IMR-90 (cell line): ENCODE results near the gene NTMT2. TPM values are rescaled to one million over a fixed set of nuclear protein-coding genes. Genes with fewer than 3 reads are reported as not detected.

Experiments
- ATAC-seq: fragments of 200-7000 bp; cut with Tn5 transposase; 2 replicates; pipeline ENCODE4 v1.9.1; 2020; ENCODE audit warnings: low read depth, mild to moderate bottlenecking, moderate library complexity
- BruUV-seq: library from RNA; stranded (reverse); fragments of 400-500 nt; replicated peaks from 2 replicates; lab custom pipeline; 2021; lab: Mats Ljungman, UMichigan
- CTCF ChIA-PET: fragments of 300-600 bp; formaldehyde crosslinking; extraction: SDS; loops from one replicate; lab custom pipeline; 2021; ENCODE audit warnings: antibody characterized with exemption; lab: Yijun Ruan, JAX
- POLR2A ChIA-PET: fragments of 300-600 bp; sonication (Branson Sonifier 250); formaldehyde crosslinking; loops from one replicate; lab custom pipeline; 2022; ENCODE audit warnings: antibody characterized with exemption; ENCODE audit not compliant: unreplicated experiment; lab: Charles Lee
- DNase-seq: peaks from one replicate; pipeline ENCODE4 v3.0.0; 2013
- H2AFZ ChIP-seq: replicated peaks from 2 replicates; pipeline ENCODE3; 2013; ENCODE audit warnings: low read length, mild to moderate bottlenecking; ENCODE audit not compliant: poor library complexity
- H2AK5ac ChIP-seq: 2 replicates; pipeline ENCODE4 v1.6.1; 2013; ENCODE audit warnings: low read depth, low read length, inconsistent platforms
- H2AK9ac ChIP-seq: replicated peaks from 2 replicates; pipeline ENCODE3; 2013; ENCODE audit warnings: mild to moderate bottlenecking, low read depth, low read length, moderate library complexity; ENCODE audit not compliant: poor library complexity
- H2BK120ac ChIP-seq: 2 replicates; pipeline ENCODE4 v1.6.1; 2013; ENCODE audit warnings: low read depth, low read length, inconsistent platforms
- H2BK15ac ChIP-seq: 3 replicates; pipeline ENCODE4 v1.6.1; 2013; ENCODE audit warnings: low read depth, low read length, inconsistent platforms
- H2BK20ac ChIP-seq: 2 replicates; pipeline ENCODE4 v1.6.1; 2013; ENCODE audit warnings: low read depth, mild to moderate bottlenecking, inconsistent platforms, low read length, moderate library complexity
- H2BK5ac ChIP-seq: 2 replicates; pipeline ENCODE4 v1.6.1; 2013; ENCODE audit warnings: mild to moderate bottlenecking, low read depth, low read length, inconsistent platforms; ENCODE audit not compliant: poor library complexity, severe bottlenecking
- H3K14ac ChIP-seq: replicated peaks from 2 replicates; pipeline ENCODE4 v1.6.1; 2013; ENCODE audit warnings: low read depth, low read length, inconsistent platforms
- H3K18ac ChIP-seq: 2 replicates; pipeline ENCODE4 v1.6.1; 2013; ENCODE audit warnings: low read depth, low read length, control low read depth
- H3K23ac ChIP-seq: 2 replicates; pipeline ENCODE4 v1.6.1; 2013; ENCODE audit warnings: low read depth, low read length, inconsistent platforms
- H3K27ac ChIP-seq: 2 replicates; pipeline ENCODE4 v1.5.1; 2013; ENCODE audit warnings: mild to moderate bottlenecking, control low read depth, low read length; ENCODE audit not compliant: insufficient read depth
- H3K27me3 ChIP-seq: 2 replicates; pipeline ENCODE4 v1.6.1; 2013; ENCODE audit warnings: low read length; ENCODE audit not compliant: control insufficient read depth, insufficient read depth
- H3K36me3 ChIP-seq: 2 replicates; pipeline ENCODE4 v1.6.1; 2013; ENCODE audit warnings: low read length, mixed read lengths; ENCODE audit not compliant: control insufficient read depth, insufficient read depth
- H3K4ac ChIP-seq: 2 replicates; pipeline ENCODE4 v1.6.1; 2013; ENCODE audit warnings: low read depth, low read length, inconsistent platforms
- H3K4me1 ChIP-seq: 2 replicates; pipeline ENCODE4 v1.6.1; 2013; ENCODE audit warnings: low read length, mixed read lengths; ENCODE audit not compliant: control insufficient read depth, insufficient read depth
- H3K4me2 ChIP-seq: 2 replicates; pipeline ENCODE4 v1.6.1; 2013; ENCODE audit warnings: low read depth, mild to moderate bottlenecking, control low read depth, low read length, moderate library complexity
- H3K4me3 ChIP-seq: 2 replicates; pipeline ENCODE4 v1.5.1; 2013; ENCODE audit warnings: low read depth, mild to moderate bottlenecking, control low read depth, low read length, moderate library complexity; ENCODE audit not compliant: insufficient read depth
- H3K56ac ChIP-seq: 2 replicates; pipeline ENCODE4 v1.6.1; 2013; ENCODE audit warnings: low read length, inconsistent platforms; ENCODE audit not compliant: insufficient read depth; ENCODE audit errors: extremely low read depth
- H3K79me1 ChIP-seq, 2 experiments: 2 replicates each; pipeline ENCODE4 v1.6.1; 2013; ENCODE audit warnings: low read length in 2 of 2, inconsistent platforms in 1 of 2, low read depth in 1 of 2
- H3K9ac ChIP-seq: 2 replicates; pipeline ENCODE4 v1.6.1; 2013; ENCODE audit warnings: low read depth, low read length, control low read depth
- H3K9me1 ChIP-seq: 2 replicates; pipeline ENCODE4 v1.6.1; 2013; ENCODE audit warnings: low read length, inconsistent platforms; ENCODE audit not compliant: insufficient read depth
- H3K9me3 ChIP-seq: 2 replicates; pipeline ENCODE4 v1.6.1; 2013; ENCODE audit warnings: low read length; ENCODE audit not compliant: control insufficient read depth, insufficient read depth
- H4K20me1 ChIP-seq: 2 replicates; pipeline ENCODE4 v1.6.1; 2013; ENCODE audit warnings: low read length, inconsistent platforms; ENCODE audit not compliant: insufficient read depth
- H4K5ac ChIP-seq: 2 replicates; pipeline ENCODE4 v1.6.1; 2013; ENCODE audit warnings: mild to moderate bottlenecking, low read depth, low read length, control low read depth
- H4K8ac ChIP-seq, 2 experiments: 2 replicates each; pipeline ENCODE4 v1.6.1; 2013; ENCODE audit warnings: low read depth in 2 of 2, low read length in 2 of 2, control low read depth in 1 of 2, inconsistent platforms in 1 of 2
- H4K91ac ChIP-seq: 2 replicates; pipeline ENCODE4 v1.6.1; 2013; ENCODE audit warnings: low read depth, low read length, inconsistent platforms; ENCODE audit not compliant: insufficient read depth
- BHLHE40 ChIP-seq: fragments of 150-350 bp; IDR thresholded peaks from 2 replicates; pipeline ENCODE4 v1.6.1; 2016; ENCODE audit warnings: mild to moderate bottlenecking, low read depth, low read length
- CEBPB ChIP-seq: IDR thresholded peaks from 2 replicates; pipeline ENCODE4 v1.6.1; 2012; ENCODE audit warnings: low read depth, low read length, improper control_type of control experiment
- CTCF ChIP-seq: conservative IDR thresholded peaks from 2 replicates; pipeline ENCODE4 v1.5.1; 2012; ENCODE audit warnings: mild to moderate bottlenecking, low read depth, low read length, improper control_type of control experiment
- MXI1 ChIP-seq: IDR thresholded peaks from 2 replicates; pipeline ENCODE4 v1.6.1; 2012; ENCODE audit warnings: low read depth, mild to moderate bottlenecking, low read length, moderate library complexity, borderline replicate concordance
- POLR2A ChIP-seq: IDR thresholded peaks from 2 replicates; pipeline ENCODE4 v1.6.1; 2012; ENCODE audit warnings: mild to moderate bottlenecking, low read depth, low read length
- SMC3 ChIP-seq: fragments of 150-350 bp; IDR thresholded peaks from 2 replicates; pipeline ENCODE4 v1.6.1; 2016; ENCODE audit warnings: low read depth, mild to moderate bottlenecking, antibody characterized with exemption, low read length, moderate library complexity
- WGBS, 2 experiments: methylation state at CpG; one replicate each; pipeline versions ENCODE4 v1.1.5 to v1.1.7; 2013; ENCODE audit warnings: missing lambda C conversion rate in 2 of 2; ENCODE audit not compliant: insufficient read length in 1 of 2; ENCODE audit errors: extremely low coverage in 2 of 2; 5-methylcytosine and 5-hydroxymethylcytosine counted together
- dilution Hi-C: fragments of 300-500 bp; cut with HindIII; formaldehyde crosslinking; loops from one replicate; pipeline ENCODE4 v1.14.3; 2018; ENCODE audit warnings: low sequenced_read_pairs; ENCODE audit not compliant: unreplicated experiment
- in situ Hi-C: fragments of 300-500 bp; cut with MboI; formaldehyde crosslinking; loops from 3 replicates; pipeline ENCODE4 v1.14.3; 2019; ENCODE audit warnings: low sequenced_read_pairs, inconsistent platforms, mixed read lengths
- intact Hi-C: fragments of 100-400 bp; cut with micrococcal nuclease; formaldehyde crosslinking; loops from 2 replicates; pipeline ENCODE4 v1.10.0; 2022
- polyA plus RNA-seq, 3 experiments: library from polyadenylated mRNA; depleted of rRNA; stranded (reverse); fragments of >200 nt; gene quantifications; 2 replicates each; pipeline ENCODE4 v1.2.3, GENCODE V29; 2012; ENCODE audit warnings: low replicate concordance in 1 of 3
- total RNA-seq: library from RNA; depleted of rRNA; stranded (reverse); fragments of >200 nt; gene quantifications from 2 replicates; pipeline ENCODE4 v1.2.3, GENCODE V29; 2012

The NTMT2 gene
- total and polyA plus RNA-seq, 2 of the 4 experiments (the other 2 are of a cell fraction), result not detected

- no peak overlapping the region for H2BK5ac ChIP-seq
- no peak overlapping the region for H4K8ac ChIP-seq
- CTCF ChIA-PET, result no interaction called here
- no peaks in the 10 kb centered on the region for H3K27me3 ChIP-seq
- no peaks in the 10 kb centered on the region for H3K4me1 ChIP-seq
- no peak overlapping the region for H2BK120ac ChIP-seq
- H3K23ac ChIP-seq, result no peak overlapping the region
- H3K4ac ChIP-seq, result no peak overlapping the region
- no peak overlapping the region for H3K18ac ChIP-seq
- WGBS, 2 experiments, result no CpG with 5 or more reads among the region's 5 CpGs
- intact Hi-C loops, result no loop called here
- no peaks in the 10 kb centered on the region for H4K20me1 ChIP-seq
- POLR2A ChIA-PET, result no interaction called here
- no peak overlapping the region for H2AK5ac ChIP-seq
- no peak overlapping the region for H3K56ac ChIP-seq
- DNase-seq (peak; percentile 21), ATAC-seq (no peak)
- no TSS peak for BruUV-seq
- H2BK20ac ChIP-seq, result no peak overlapping the region
- H2AK9ac ChIP-seq, result no peak overlapping the region
- in situ Hi-C loops, result no loop called here
- no peak overlapping the region for H4K91ac ChIP-seq
- H2AFZ ChIP-seq, result no peak overlapping the region
- H3K14ac ChIP-seq, result no peak overlapping the region
- no peaks in the 10 kb centered on the region for H3K36me3 ChIP-seq
- H3K79me1 ChIP-seq, result no peaks in the 10 kb centered on the region
- H4K5ac ChIP-seq, result no peak overlapping the region
- no peak overlapping the region for H3K4me3 ChIP-seq
- no peak overlapping the region for H3K4me2 ChIP-seq
- dilution Hi-C loops, result no loop called here
- no peak overlapping the region for H3K9ac ChIP-seq
- no peak for TF ChIP-seq BHLHE40
- TF ChIP-seq SMC3, result no peak
- TF ChIP-seq MXI1, result no peak
- TF ChIP-seq POLR2A, result no peak
- TF ChIP-seq CTCF, result no peak
- TF ChIP-seq CEBPB, result no peak
- H2BK15ac ChIP-seq, result no peak overlapping the region
- no peaks in the 10 kb centered on the region for H3K9me1 ChIP-seq
- H3K9me3 ChIP-seq, result no peaks in the 10 kb centered on the region
- H3K27ac ChIP-seq, result no peak overlapping the region
These were observed 29.3 kb downstream of the NTMT2 start for GRCh38 chr1:170175041-170175440.
